GM18520 (cell line): ENCODE data around the gene RSAD1.
A peak's percentile ranks its signal among the peaks of the same experiment; 100 is the strongest.

Experiments used
- ATAC-seq: cut with Tn5 transposase; IDR thresholded peaks from one replicate; pipeline ENCODE4 v1.9.1; 2021; ENCODE audit not compliant: unreplicated experiment

RSAD1 gene

GRCh38 chr17:50478391-50479381 lies at the start of gene RSAD1:
Gene RSAD1 (plus strand): TSS chr17:50478860. CDS start chr17:50478885, 25 bp downstream.
- ATAC-seq, result peak; percentile 82

DNA sequence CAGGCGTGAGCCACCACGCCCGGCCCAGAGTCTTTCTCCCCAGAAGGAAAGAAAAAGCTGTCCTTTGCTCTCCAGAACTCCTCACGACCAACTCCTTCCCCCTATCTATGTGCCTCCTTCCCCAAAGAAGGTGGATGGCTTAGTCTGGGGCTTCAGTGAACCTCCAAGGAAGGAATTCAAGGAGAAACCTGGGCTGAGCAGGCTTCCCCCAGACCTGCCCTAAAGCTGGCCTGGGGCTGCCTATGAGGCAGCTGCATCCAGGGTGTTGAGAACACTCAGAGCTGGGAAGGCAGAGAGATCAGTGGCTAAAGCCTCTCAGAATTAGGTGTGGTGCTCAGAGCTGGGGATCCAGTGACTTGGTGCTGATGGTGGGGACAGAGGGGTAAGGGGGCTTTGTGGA lies 48.9 kb upstream of the RSAD1 start:
- ATAC-seq, result no peak

DNA sequence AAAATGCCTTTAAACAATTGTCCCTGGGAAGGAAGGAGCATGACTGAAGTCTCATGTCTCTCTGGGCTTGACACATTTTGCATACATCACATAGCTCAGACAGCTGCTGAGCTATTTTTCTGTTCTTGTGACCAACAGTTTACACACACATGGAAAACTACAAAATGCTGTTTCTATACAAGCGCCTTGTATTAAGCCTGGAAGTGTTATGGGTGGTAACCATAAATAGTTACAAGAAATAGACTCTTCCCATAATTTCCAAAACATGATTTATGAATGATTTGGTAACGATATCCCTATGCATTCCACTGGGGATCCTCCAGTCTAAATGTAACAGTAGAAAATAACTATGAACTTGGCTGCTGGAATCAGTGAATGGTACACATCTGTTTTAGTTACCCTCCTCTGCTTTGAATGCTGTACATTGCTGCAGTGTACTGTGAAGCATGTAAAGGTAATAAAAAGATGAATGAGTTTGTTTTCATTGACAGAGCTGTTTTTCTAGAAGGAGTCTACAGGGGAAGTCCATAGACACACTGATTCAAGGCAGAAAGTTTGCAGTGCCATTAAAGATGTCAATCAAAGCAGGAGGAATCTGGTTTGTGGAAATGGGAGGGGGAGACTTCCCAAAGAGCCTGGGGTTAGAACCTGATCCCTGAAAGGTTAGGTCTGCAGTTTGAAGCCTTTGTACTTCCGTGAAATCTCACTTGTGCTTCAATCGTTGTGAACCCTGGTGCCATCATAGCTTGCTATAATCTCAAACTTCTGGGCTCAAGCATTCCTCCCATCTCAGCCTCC lies 47.6 kb upstream of the RSAD1 start:
- ATAC-seq, result no peak

GRCh38 chr17:50432125-50432762 lies 46.4 kb upstream of the RSAD1 start:
- ATAC-seq, result no peak

DNA sequence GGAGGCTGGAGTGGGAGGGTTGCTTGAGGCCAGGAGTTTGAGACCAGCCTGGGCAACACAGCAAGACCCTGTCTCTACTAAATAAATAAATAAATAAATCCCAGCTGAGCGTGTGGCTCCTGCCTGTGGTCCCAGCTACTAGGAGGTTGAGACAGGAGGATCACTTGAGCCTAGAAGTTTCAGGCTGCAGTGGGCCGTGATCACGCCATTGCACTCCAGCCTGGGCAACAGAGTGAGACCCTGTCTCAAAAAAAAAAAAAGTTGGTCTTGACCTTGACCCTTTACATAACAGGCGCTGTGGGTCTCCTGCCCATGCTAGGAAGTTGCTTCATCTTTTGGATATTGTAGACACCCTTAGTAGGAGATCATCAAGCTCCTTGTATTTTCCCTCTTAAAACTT lies 41.3 kb upstream of the RSAD1 start:
- no peak for ATAC-seq

GRCh38 chr17:50439008-50439407 lies 39.7 kb upstream of the RSAD1 start:
- ATAC-seq, result no peak

- ATAC-seq, result no peak
These were observed 38.4 kb upstream of the RSAD1 start for GRCh38 chr17:50440172-50440837.

GRCh38 chr17:50440838-50441829 lies 37.5 kb upstream of the RSAD1 start:
- ATAC-seq, result no peak

GRCh38 chr17:50443505-50443974 lies 35.1 kb upstream of the RSAD1 start:
- no peak for ATAC-seq

DNA sequence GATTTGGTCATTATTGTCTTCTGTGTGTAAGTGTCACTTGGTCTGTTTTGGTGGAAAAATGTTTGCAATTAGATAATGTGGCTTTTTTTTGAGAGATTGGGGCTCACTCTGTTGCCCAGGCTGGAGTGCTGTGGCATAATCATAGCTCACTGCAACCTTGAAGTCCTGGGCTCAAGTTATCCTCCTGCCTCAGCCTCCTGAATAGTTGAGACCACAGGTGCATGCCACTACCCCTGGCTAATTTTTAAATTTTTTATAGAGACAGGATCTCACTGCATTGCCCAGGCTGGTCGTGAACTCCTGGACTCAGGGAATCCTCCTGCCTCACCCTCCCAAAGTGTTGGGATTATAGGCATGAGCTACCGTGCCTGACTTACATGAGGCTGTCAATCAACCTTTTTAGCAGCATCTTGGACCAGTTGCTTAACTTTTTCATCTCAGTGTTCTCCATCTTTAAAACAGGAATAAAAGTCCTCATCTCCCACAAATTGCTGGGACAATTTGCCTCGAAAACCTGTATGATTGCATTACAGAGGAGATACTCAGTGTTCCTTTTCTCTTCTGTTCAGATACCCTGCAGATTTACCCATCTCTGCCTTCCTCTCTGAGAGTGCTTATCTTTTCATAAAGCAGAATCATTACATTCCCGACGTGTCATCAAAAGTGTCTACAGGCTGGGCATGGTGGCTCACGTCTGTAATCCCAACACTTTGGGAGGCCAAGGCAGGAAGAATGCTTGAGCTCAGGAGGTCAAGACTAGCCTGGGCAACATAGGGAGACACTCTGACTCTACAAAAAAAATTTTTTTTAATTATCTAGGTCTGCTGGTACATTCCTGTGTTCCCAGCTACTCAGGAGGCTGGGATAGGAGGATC lies 33.6 kb upstream of the RSAD1 start:
- no peak for ATAC-seq

- ATAC-seq, result no peak
These were observed 32.8 kb upstream of the RSAD1 start for GRCh38 chr17:50445730-50446325.

- no peak for ATAC-seq
These were observed 30.6 kb upstream of the RSAD1 start for GRCh38 chr17:50447870-50448595.

DNA sequence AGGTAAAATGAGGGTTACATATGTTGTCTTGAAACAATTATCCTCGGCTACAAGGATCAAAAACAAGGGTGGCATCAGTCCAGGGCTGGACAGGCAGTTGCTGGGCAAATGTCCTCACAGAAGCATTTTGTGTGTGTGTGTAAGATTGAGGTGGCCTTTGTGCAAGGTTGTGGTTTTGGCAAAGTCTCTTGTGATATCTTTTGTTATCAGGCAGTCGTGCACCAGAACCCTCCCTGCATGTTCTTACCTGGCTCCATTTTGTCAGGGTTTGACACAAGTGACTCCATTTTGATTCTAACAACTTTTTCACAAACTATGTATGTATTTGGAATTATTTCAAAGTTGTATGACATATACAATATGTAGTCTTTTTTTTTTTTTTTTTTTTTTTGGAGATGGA lies 30.0 kb upstream of the RSAD1 start:
- ATAC-seq, result no peak

GRCh38 chr17:50451943-50452629 lies 26.6 kb upstream of the RSAD1 start:
- no peak for ATAC-seq

DNA sequence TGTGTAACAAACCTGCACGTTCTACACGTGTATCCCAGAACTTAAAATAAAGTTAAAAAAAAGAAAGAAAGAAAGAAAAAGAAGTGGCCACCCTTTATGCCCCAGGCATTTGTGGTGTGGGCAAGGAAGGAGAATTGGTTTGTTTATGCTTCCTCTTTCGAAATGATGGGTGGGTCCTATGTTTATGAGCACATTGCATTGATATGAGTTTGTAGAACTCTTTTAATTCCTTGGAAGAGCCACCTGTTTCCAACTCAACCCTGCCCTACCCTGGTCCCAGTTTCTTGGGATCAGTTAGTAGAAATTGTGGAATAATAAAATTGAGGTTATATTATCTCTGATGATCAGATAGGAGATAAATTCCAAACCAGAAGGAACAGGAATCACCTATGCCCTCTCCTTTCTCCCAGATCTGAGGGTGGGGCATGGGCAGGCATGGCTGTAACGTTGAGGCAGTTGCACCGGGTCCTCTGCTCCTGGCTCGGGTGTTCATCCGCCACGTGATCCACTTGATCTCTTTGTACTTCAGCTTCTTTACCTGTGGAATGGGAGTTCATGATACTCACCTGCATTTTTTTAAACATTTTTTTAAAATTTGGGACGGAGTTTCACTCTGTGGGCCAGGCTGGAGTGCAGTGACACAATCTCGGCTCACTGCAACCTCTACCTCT lies 25.9 kb upstream of the RSAD1 start:
- ATAC-seq, result no peak

GRCh38 chr17:50453901-50454300 lies 24.8 kb upstream of the RSAD1 start:
- no peak for ATAC-seq
